HFFc6 (cell line): Measurements from ENCODE around the gene RPL28. TPM values are rescaled to one million over a fixed set of nuclear protein-coding genes. Genes with fewer than 3 reads are reported as not detected.
"Not testable (repeated sequence)": the region's sequence is repeated elsewhere in the genome, so short reads cannot be mapped to it uniquely, and the experiment has no call there.

Experiments used
- DNase-seq: peaks from one replicate; pipeline ENCODE4 v3.0.0-alpha.2; 2018
- H3K27ac Mint-ChIP-seq: 2 replicates; pipeline ENCODE4 v1.8.0; 2020; ENCODE audit warnings: mild to moderate bottlenecking, mixed read lengths
- H3K27me3 Mint-ChIP-seq: 2 replicates; pipeline ENCODE4 v1.8.0; 2021; ENCODE audit warnings: mild to moderate bottlenecking, moderate library complexity, mixed read lengths; ENCODE audit not compliant: insufficient read depth
- H3K36me3 Mint-ChIP-seq: 2 replicates; pipeline ENCODE4 v1.8.0; 2021; ENCODE audit warnings: low read depth, mixed read lengths
- H3K4me1 Mint-ChIP-seq: 2 replicates; pipeline ENCODE4 v1.8.0; 2020; ENCODE audit warnings: low read depth, mixed read lengths
- H3K4me3 Mint-ChIP-seq: 2 replicates; pipeline ENCODE4 v1.8.0; 2020; ENCODE audit warnings: mild to moderate bottlenecking, moderate library complexity, mixed read lengths
- H3K9me3 Mint-ChIP-seq: 2 replicates; pipeline ENCODE4 v1.8.0; 2020; ENCODE audit warnings: mild to moderate bottlenecking, mixed read lengths
- total RNA-seq, 6 experiments: library from RNA; stranded (reverse); fragmentation: NEBNext Ultra II Directional; extraction: Animal tissue kit (Norgen Biotek cat#: 25700); gene quantifications; 2 replicates in 1 of 6; 3 replicates in 5 of 6; pipeline ENCODE4 v1.2.3, GENCODE V29; 2021
- TF ChIP-seq, protein P1 (sequence below): fragments of 200-600 bp; sonication (generic); IDR thresholded peaks from 2 replicates; pipeline ENCODE4 v1.5.0; 2021; ENCODE audit warnings: antibody characterized with exemption, mild to moderate bottlenecking

The RPL28 gene
- total RNA-seq, 6 experiments from 2014 or later = 2,082 to 2,537 (median 2,362) TPM

DNA sequence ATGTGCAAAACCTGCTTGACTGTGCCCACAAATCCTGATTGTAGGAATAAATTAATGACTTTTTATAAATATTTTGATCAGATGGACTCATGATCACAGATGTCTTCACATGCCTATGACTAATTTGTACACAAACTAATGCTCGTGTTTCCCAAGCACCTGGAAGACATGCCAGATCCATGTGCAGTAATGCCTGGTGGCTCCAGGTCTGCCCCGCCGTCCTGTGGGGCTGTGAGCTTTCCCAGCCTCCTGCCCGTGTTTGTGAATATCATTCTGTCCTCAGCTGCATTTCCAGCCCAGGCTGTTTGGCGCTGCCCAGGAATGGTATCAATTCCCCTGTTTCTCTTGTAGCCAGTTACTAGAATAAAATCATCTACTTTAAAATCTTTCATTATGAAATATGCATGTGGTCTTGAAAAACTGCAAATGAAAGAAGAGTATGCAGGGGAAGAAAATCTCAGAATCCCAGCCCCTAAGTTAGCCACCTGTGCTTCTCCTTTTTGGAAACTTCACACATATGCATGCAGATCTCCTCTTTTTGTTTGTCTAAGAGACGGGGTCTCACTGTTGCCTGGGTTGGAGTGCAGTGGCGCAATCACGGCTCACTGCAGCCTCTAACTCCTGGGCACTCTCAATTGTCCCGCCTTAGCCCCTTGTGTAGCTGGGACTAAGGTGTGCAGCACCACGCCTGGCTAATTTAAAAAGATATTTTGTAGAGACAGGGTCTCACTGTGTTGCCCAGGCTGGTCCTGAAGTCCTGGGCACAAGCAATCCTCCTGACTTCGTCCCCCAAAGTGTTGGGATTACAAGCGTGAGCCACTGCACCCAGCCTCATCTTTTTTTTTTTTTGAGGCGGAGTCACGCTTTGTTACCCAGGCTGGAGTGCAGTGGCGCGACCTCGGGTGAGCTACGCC, 6.2 kb downstream of the RPL28 start:
- H3K4me1 Mint-ChIP-seq = peaks cover 38% of the 10 kb centered on the region
- DNase-seq = no peak
- peaks cover 40% of the 10 kb centered on the region for H3K36me3 Mint-ChIP-seq
- no peaks in the 10 kb centered on the region for H3K9me3 Mint-ChIP-seq
- H3K27me3 Mint-ChIP-seq = peaks cover 9% of the 10 kb centered on the region
- H3K4me3 Mint-ChIP-seq = no peak overlapping the region; the same call in 1 of the 2 replicates
- TF ChIP-seq, protein P1, sequence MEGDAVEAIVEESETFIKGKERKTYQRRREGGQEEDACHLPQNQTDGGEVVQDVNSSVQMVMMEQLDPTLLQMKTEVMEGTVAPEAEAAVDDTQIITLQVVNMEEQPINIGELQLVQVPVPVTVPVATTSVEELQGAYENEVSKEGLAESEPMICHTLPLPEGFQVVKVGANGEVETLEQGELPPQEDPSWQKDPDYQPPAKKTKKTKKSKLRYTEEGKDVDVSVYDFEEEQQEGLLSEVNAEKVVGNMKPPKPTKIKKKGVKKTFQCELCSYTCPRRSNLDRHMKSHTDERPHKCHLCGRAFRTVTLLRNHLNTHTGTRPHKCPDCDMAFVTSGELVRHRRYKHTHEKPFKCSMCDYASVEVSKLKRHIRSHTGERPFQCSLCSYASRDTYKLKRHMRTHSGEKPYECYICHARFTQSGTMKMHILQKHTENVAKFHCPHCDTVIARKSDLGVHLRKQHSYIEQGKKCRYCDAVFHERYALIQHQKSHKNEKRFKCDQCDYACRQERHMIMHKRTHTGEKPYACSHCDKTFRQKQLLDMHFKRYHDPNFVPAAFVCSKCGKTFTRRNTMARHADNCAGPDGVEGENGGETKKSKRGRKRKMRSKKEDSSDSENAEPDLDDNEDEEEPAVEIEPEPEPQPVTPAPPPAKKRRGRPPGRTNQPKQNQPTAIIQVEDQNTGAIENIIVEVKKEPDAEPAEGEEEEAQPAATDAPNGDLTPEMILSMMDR = no peak
- peak overlapping the region; percentile 51 for H3K27ac Mint-ChIP-seq

DNA sequence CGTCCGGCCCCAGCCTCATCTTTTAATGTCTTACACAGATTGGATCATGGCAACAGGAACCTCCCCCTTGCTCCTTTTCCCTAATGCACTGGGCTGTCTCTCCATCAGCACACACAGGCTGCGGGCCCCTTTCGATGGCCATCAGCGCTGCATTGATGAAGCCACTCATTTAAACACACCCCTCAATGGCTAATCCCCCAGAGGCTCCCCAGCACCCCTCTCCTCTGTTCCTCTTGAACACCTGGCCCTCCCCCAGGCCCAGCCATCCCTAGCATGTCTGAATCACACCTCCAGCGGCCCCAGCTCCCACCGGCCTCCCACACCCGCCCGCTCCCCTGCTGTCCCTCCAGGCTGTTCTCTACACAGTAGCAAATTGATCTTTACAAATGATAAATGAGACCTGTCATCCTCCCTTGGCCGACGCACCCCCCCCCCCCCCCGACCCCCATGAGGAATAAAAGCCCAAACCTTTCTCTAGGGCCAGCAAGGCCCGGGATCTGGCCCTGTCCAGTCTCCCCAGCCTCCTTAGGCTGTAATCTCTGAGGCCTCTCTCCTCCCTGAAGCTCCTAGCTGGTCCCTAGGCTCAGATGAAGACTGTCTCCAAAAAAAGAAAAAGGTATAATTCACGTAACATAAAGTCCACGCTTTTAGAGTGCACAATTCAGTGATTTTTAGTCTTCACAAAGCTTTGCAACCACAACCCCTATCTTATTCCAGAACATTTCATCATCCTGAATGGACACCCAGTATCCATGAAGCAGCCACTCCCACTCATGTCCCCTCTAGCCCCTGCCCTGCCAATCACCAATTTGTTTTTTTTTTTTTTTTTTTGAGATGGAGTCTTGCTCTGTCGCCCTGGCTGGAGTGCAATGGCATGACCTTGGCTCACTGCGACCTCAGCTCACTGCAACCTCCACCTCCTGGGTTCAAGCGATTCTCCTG, 7.4 kb downstream of the RPL28 start:
- H3K9me3 Mint-ChIP-seq = no peaks in the 10 kb centered on the region
- no peak overlapping the region for H3K4me3 Mint-ChIP-seq
- peaks cover 28% of the 10 kb centered on the region for H3K4me1 Mint-ChIP-seq
- H3K27ac Mint-ChIP-seq = no peak overlapping the region
- DNase-seq = no peak
- peaks cover 9% of the 10 kb centered on the region for H3K27me3 Mint-ChIP-seq
- TF ChIP-seq, protein P1 = no peak
- peaks cover 32% of the 10 kb centered on the region for H3K36me3 Mint-ChIP-seq

DNA sequence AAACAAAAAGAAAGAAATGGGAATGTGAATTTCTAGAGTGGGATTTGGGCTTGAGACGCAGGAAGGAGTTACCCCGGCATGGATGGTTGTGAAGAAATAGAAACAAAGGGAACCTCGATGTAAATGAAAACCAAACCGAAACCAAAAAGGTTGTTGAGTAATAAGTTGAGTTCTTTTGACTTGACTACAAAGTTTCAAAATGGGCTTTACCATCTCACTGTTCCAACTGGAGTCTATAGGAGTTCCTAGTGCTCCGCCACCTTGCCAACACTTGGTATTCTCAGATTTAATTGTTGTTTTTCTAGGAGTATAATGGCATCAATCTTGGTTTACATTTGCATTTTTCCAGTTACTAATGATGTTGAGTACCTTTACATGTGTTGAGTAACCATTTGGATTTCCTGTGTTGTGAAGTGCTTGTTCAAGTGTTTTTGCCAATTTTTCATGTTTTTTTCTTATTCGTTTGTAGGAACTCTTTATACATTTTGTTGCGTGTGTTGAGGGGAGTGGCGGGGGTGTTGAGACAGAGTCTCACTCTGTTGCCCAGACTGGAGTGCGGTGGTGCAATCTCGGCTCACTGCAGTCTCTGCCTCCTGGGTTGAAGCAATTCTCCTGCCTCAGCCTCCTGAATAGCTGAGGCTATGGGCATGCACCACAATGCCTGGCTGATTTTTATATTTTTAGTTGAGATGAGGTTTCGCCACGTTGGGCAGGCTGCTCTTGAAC, 12.6 kb downstream of the RPL28 start:
- Mint-ChIP-seq H3K27me3 (no peaks in the 10 kb centered on the region; the same call in 1 of the 2 replicates), H3K36me3 (peaks cover 26% of the 10 kb centered on the region; the same call in 1 of the 2 replicates), H3K27ac (peak overlapping the region; percentile 12; the same call in 1 of the 2 replicates), H3K4me1 (peaks cover 6% of the 10 kb centered on the region; the same call in 1 of the 2 replicates), H3K4me3 (no peak overlapping the region), H3K9me3 (no peaks in the 10 kb centered on the region)
- TF ChIP-seq, protein P1 = no peak
- DNase-seq = no peak

DNA sequence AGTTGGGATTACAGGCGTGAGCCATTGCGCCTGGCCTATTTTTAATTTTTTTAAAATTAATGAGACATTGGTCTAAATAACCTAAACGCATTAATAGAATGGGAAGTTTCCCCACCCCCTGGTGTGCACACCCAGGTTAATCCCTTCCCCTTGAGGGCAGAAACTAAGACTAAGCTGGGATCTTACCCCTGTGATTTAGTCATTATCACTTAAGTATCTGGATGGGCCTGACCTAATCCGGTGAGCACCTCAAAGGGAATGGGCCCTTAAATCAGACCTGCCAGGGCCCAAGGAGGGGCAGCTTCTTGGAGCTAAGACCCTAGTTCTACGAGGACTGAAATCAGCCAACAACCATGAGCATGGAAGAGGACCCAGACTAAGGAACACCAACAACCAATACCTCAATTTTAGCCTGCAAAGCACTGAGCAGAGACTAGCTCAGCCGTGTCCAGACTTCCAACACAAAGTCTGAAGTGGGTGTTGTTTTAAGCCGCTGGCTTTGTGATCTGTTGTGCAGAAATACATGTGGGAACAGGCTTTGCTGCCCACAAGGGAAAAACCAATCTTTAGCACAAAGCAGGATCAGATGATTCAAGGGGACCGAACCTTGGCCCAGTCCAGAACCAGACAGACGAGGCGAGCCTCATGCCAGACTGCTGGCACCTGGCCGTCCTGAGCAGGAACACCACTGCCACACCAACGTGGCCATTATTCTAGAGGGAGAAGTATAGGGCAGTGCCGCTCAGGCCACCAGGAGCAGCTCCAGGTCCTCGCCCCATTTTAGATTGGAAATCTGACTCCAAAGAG, 14.8 kb downstream of the RPL28 start:
- Mint-ChIP-seq H3K27me3 (peaks cover 1% of the 10 kb centered on the region; the same call in 1 of the 2 replicates), H3K36me3 (peaks cover 34% of the 10 kb centered on the region), H3K9me3 (no peaks in the 10 kb centered on the region), H3K4me3 (no peak overlapping the region; the same call in 1 of the 2 replicates), H3K27ac (peak overlapping the region; percentile 31), H3K4me1 (peaks cover 14% of the 10 kb centered on the region)
- no peak for DNase-seq
- TF ChIP-seq, protein P1 = no peak

DNA sequence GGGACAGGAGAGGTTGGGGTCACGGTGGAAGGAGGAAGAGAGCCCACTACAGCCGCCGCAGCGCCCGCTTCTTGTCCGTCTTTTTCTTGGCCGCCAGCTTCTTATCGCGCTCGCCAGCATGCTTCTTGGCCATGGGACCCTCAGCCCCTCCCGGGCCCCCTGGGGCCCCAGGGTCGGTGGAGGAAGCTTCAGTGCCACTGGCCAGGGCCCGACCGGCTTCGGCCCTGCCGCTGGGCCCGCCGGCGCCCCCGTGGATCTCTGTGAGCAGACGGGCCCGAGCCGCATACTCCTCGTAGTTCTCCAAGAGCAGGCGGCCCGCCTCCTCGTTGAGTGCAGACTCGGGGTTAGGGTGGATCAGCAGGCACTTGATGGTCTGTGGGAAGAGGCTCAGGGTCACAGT, 15.7 kb downstream of the RPL28 start:
- H3K4me3 Mint-ChIP-seq, H3K9me3 Mint-ChIP-seq, H3K27ac Mint-ChIP-seq, H3K27me3 Mint-ChIP-seq, DNase-seq: not testable (repeated sequence)
- Mint-ChIP-seq H3K36me3 (peaks cover 43% of the 10 kb centered on the region), H3K4me1 (peaks cover 23% of the 10 kb centered on the region)
